Measurements from ENCODE around the gene GLIS1.

GLIS1 gene

DNA sequence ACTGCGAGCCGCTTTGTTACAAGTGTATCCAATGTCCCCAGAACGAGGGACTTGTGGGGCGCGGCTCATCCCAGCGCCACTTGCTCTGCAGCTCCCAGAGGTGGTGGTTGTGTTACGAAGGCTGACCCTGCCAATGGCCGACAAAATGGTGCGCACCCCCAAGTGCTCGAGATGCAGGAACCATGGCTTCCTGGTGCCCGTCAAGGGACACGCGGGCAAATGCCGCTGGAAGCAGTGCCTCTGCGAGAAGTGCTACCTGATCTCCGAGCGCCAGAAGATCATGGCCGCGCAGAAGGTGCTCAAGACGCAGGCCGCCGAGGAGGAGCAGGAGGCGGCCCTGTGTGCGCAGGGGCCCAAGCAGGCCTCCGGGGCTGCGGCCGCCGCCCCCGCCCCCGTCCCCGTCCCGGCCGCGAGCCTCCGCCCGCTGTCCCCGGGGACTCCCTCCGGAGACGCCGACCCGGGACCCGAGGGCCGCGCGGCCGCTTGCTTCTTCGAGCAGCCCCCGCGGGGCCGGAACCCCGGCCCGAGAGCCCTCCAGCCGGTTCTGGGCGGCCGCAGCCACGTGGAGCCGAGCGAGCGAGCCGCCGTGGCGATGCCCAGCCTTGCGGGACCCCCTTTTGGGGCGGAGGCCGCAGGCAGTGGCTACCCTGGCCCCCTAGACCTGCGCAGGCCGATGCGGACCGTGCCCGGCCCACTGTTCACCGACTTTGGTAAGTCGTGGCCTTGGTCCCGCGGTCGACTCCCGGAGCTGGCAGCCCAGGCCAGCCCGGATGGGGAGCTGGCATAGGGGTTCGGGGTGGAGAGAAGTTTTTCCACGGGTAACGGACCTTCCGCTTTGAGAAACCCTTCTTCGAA is 279.4 kb downstream of the GLIS1 start, which contains the start of gene DMRTB1:
Gene DMRTB1, plus strand, starts transcription at position 79 of the 855 bp plus-strand sequence. Its CDS starts 55 bp downstream, at position 134.
- 97% methylated on average over 82 of the region's 82 CpGs for WGBS
- no peaks in the 10 kb centered on the region for H3K4me1 ChIP-seq (ENCODE audit: insufficient read depth, low read length)
- peaks cover 4% of the 10 kb centered on the region; the same call in 1 of the 2 replicates for H3K27me3 ChIP-seq (ENCODE audit: insufficient read depth, low read length)
- no peaks in the 10 kb centered on the region for H3K9me3 ChIP-seq (ENCODE audit: insufficient read depth, low read depth, low read length)
- no peak within 1 kb of the TSS for H3K9ac ChIP-seq (ENCODE audit: low read depth, low read length)
- H3K4me3 ChIP-seq (ENCODE audit: low read length): no peak within 1 kb of the TSS
- H3K27ac ChIP-seq (ENCODE audit: low read depth, low read length): no peak within 1 kb of the TSS
- H3K36me3 ChIP-seq (ENCODE audit: insufficient read depth, low read length): no peaks in the 10 kb centered on the region

DNA sequence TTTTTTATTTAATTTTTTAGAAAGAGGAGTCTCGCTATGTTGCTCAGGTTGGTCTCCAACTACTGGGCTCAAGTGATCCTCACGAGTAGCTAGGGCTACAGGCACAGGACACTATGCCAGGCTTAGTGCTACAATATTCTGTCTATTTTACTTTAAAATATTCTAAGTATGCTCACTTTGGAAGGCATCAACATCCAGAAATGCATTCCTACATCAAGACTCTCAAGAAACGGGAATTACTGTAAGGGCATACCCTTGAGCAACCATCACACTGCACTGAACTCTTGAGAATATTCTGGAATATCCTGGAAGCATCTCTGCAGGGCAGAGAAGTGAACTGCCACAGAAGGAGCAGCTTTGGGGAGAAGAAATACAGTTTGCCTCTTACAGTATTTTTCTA is 280.3 kb downstream of the GLIS1 start:
- no peaks in the 10 kb centered on the region for H3K9me3 ChIP-seq (ENCODE audit: insufficient read depth, low read depth, low read length)
- H3K4me1 ChIP-seq (ENCODE audit: insufficient read depth, low read length): no peaks in the 10 kb centered on the region
- WGBS: 92% methylated on average over 3 of the region's 3 CpGs
- H3K27ac ChIP-seq (ENCODE audit: low read depth, low read length): no peak overlapping the region
- no peaks in the 10 kb centered on the region for H3K36me3 ChIP-seq (ENCODE audit: insufficient read depth, low read length)
- H3K4me3 ChIP-seq (ENCODE audit: low read length): no peak overlapping the region
- no peak overlapping the region for H3K9ac ChIP-seq (ENCODE audit: low read depth, low read length)
- peaks cover 4% of the 10 kb centered on the region; the same call in 1 of the 2 replicates for H3K27me3 ChIP-seq (ENCODE audit: insufficient read depth, low read length)

Measured in HUES64 (cell line).